Cortex of kidney (tissue), 1 donor: ENCODE data around the gene C20orf204.

Source experiments
- DNase-seq: peaks from one replicate; lab custom pipeline; 2025; lab: John Stamatoyannopoulos, UW

The C20orf204 gene

GRCh38 chr20:64027981-64028685 is 7.8 kb upstream of the C20orf204 start:
- no peak for DNase-seq

- no peak for DNase-seq
Observed at GRCh38 chr20:64029293-64030117, 6.5 kb upstream of the C20orf204 start.

- no peak for DNase-seq
Observed at GRCh38 chr20:64030371-64031134, 5.4 kb upstream of the C20orf204 start.

GRCh38 chr20:64031822-64032314 is 4.1 kb upstream of the C20orf204 start:
- DNase-seq: no peak

- DNase-seq: no peak
Observed at GRCh38 chr20:64032706-64033624, 3.0 kb upstream of the C20orf204 start.

- DNase-seq: no peak
Observed at GRCh38 chr20:64033981-64034493, 1.9 kb upstream of the C20orf204 start.

GRCh38 chr20:64035066-64035932 is 683 bp upstream of the C20orf204 start:
- DNase-seq: no peak

- no peak for DNase-seq
Observed at GRCh38 chr20:64036346-64037198, 590 bp downstream of the C20orf204 start.

GRCh38 chr20:64037199-64037497 is 1.2 kb downstream of the C20orf204 start:
- DNase-seq: no peak

GRCh38 chr20:64037498-64038213 is 1.7 kb downstream of the C20orf204 start:
- no peak for DNase-seq

- DNase-seq: no peak
Observed at GRCh38 chr20:64038224-64038564, 2.2 kb downstream of the C20orf204 start.

- no peak for DNase-seq
Observed at GRCh38 chr20:64038565-64039292, 2.7 kb downstream of the C20orf204 start.

GRCh38 chr20:64039293-64040160 is 3.5 kb downstream of the C20orf204 start:
- DNase-seq: no peak

- DNase-seq: no peak
Observed at GRCh38 chr20:64040231-64041039, 4.5 kb downstream of the C20orf204 start.

- DNase-seq: no peak
Observed at GRCh38 chr20:64041040-64041780, 5.2 kb downstream of the C20orf204 start.

- DNase-seq: no peak
Observed at GRCh38 chr20:64041781-64042053, 5.7 kb downstream of the C20orf204 start.
